H1 (cell line): ENCODE measurements around the gene DCAF15. TPM values are rescaled to one million over a fixed set of nuclear protein-coding genes. Genes with fewer than 3 reads are reported as not detected.

Experiments used
- EZH2 ChIP-seq: fragments of 200-600 bp; sonication (generic); IDR thresholded peaks from 2 replicates; pipeline ENCODE4 v1.7.1; 2012; ENCODE audit warnings: low read depth, mild to moderate bottlenecking, moderate library complexity, low read length, inconsistent platforms; ENCODE audit not compliant: severe bottlenecking
- GTF2F1 ChIP-seq: IDR thresholded peaks from 2 replicates; pipeline ENCODE4 v1.6.1; 2012; ENCODE audit warnings: low read depth, low read length, improper control_type of control experiment, borderline replicate concordance
- JUND ChIP-seq: IDR thresholded peaks from 2 replicates; pipeline ENCODE4 v1.6.1; 2011; ENCODE audit warnings: mild to moderate bottlenecking, improper control_type of control experiment, low read length
- KDM4A ChIP-seq: IDR thresholded peaks from one replicate; pipeline ENCODE4 v1.7.1; 2012; ENCODE audit warnings: low read depth, mild to moderate bottlenecking, moderate library complexity, low read length, inconsistent platforms; ENCODE audit not compliant: severe bottlenecking
- POLR2AphosphoS5 ChIP-seq: IDR thresholded peaks from 2 replicates; pipeline ENCODE4 v1.6.1; 2011; ENCODE audit warnings: low read depth, low read length
- POU5F1 ChIP-seq: IDR thresholded peaks from 2 replicates; pipeline ENCODE4 v1.6.1; 2011; ENCODE audit warnings: low read depth, mild to moderate bottlenecking, low read length, moderate library complexity
- RFX5 ChIP-seq: IDR thresholded peaks from 2 replicates; pipeline ENCODE4 v1.6.1; 2011; ENCODE audit warnings: low read depth, low read length, improper control_type of control experiment, borderline replicate concordance
- SIN3A ChIP-seq, 2 experiments: IDR thresholded peaks in 1 of 2; conservative IDR thresholded peaks in 1 of 2; 2 replicates each; pipeline ENCODE4 v1.6.1; 2011 to 2012; ENCODE audit warnings: low read length in 2 of 2, improper control_type of control experiment in 1 of 2, low read depth in 1 of 2, mild to moderate bottlenecking in 1 of 2
- SIRT6 ChIP-seq: IDR thresholded peaks from one replicate; pipeline ENCODE4 v1.7.1; 2012; ENCODE audit warnings: low read length, inconsistent platforms
- SP1 ChIP-seq: IDR thresholded peaks from 2 replicates; pipeline ENCODE4 v1.6.1; 2011; ENCODE audit warnings: low read depth, low read length
- SP2 ChIP-seq: IDR thresholded peaks from 2 replicates; pipeline ENCODE4 v1.6.1; 2012; ENCODE audit warnings: mild to moderate bottlenecking, low read length, inconsistent platforms
- SRF ChIP-seq: IDR thresholded peaks from 2 replicates; pipeline ENCODE4 v1.6.1; 2011; ENCODE audit warnings: mild to moderate bottlenecking, low read depth, low read length, moderate library complexity
- SUZ12 ChIP-seq: fragments of 200-600 bp; sonication (generic); IDR thresholded peaks from 2 replicates; pipeline ENCODE4 v1.6.1; 2012; ENCODE audit warnings: mild to moderate bottlenecking, inconsistent platforms, low read length, moderate library complexity, mixed read lengths
- TBP ChIP-seq: IDR thresholded peaks from 2 replicates; pipeline ENCODE4 v1.6.1; 2011; ENCODE audit warnings: low read depth, low read length, improper control_type of control experiment
- TCF12 ChIP-seq: IDR thresholded peaks from 2 replicates; pipeline ENCODE4 v1.6.1; 2011; ENCODE audit warnings: low read depth, mild to moderate bottlenecking, low read length
- YY1 ChIP-seq: IDR thresholded peaks from 2 replicates; pipeline ENCODE4 v1.6.1; 2011; ENCODE audit warnings: low read depth, mild to moderate bottlenecking, low read length
- polyA plus RNA-seq, 7 experiments: library from polyadenylated mRNA; depleted of rRNA in 3 of 7; stranded (reverse) in 5 of 7; unstranded in 2 of 7; fragments of >200 nt in 5 of 7; fragments of 200-250 nt in 2 of 7; gene quantifications; 1 replicate in 5 of 7; 2 replicates in 1 of 7; 4 replicates in 1 of 7; pipeline versions ENCODE4 v1.2.1 to v1.2.3, GENCODE V29; 2011 to 2013; ENCODE audit warnings: missing spikeins in 2 of 7, mixed read lengths in 2 of 7
- total RNA-seq: library from RNA; stranded (reverse); fragmentation: NEBNext Ultra II Directional; extraction: Animal tissue kit (Norgen Biotek cat#: 25700); gene quantifications from 2 replicates; pipeline ENCODE4 v1.2.1, GENCODE V29; 2021
- TF ChIP-seq, protein P1 (sequence below): IDR thresholded peaks from 2 replicates; pipeline ENCODE4 v1.6.1; 2011; ENCODE audit warnings: low read length, improper control_type of control experiment
- TF ChIP-seq, protein P2 (sequence below), 3 experiments: IDR thresholded peaks; 1 replicate in 2 of 3; 2 replicates in 1 of 3; pipeline versions ENCODE4 v1.5.1 to v1.6.1; 2011; ENCODE audit warnings: low read length in 3 of 3, mild to moderate bottlenecking in 3 of 3, inconsistent platforms in 2 of 3, low read depth in 1 of 3, moderate library complexity in 1 of 3; ENCODE audit not compliant: insufficient read depth in 1 of 3; ENCODE audit errors: control extremely low read depth in 1 of 3
- TF ChIP-seq, protein P3 (sequence below): IDR thresholded peaks from 2 replicates; pipeline ENCODE4 v1.6.1; 2012; ENCODE audit warnings: inconsistent platforms

Gene DCAF15
- total and polyA plus RNA-seq, 2 of the 8 experiments (the other 6 are each of a cell fraction or from before 2014, with no cell fraction given) = 68.7 to 80.8 TPM

DNA sequence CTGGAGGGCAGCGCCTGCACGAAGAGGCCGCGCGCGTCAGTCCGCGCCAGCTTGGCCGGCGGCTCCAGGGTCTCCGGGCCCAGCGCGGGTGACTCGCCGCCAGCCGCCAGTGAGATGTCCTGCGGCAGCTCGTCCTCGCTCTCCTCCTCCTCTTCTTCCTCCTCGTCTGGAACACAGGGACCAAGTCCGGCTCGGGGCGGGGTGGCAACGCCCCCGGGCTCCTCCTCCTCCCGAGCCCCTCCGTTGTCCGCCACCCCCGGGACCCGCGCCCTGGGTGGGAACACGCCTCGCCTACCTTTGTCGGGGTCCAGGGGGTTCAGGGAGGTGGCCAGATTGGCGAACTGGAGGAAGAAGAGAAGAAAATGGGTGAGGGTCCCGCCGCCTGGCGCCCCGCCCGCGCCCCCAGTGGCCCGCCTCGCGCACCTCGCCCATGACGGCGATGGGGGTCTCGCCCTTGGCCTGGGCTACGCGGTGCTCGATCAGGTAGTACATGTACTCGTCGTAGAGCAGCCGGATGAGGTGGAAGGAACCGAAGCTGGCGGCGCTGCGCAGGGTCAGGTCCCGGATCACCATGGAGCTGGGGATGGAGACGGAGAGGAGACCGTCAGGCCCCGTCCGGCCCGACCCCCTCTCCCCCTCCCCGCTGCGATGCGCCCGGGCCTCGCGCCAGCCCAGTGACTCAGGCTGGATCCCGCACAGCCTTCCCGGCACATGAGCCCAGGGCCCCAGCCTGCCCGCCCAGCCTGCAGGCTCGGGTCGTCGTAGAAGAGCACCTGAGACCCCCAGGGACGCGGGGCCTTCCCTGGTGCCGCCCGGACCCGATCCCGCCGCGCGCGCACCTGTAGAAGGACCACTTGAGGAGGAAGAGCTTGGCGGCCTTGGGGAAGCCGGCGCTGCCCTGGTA, 10.6 kb downstream of the DCAF15 start (continued):
- TF ChIP-seq POU5F1 (no peak), KDM4A (peak; percentile 61), SIRT6 (no peak), JUND (no peak; the same call in 1 of the 2 replicates), RFX5 (no peak), YY1 (0 out of 2 replicates have a peak, but pooled peaks have one; percentile 16), EZH2 (peak; percentile 54), SIN3A (conservative IDR thresholded peaks at IDR 0.05 in 1 of 2, IDR thresholded peaks at IDR 0.05 in 1 of 2; ENCODE audit: low read depth in 1 of 2, low read length in 2 of 2) (no peak; a peak in 1 of 4 replicates), SP2 (no peak), SP1 (no peak), SUZ12 (no peak), TCF12 (no peak), SRF (no peak), TBP (peak; percentile 28; the same call in 1 of the 2 replicates), POLR2AphosphoS5 (peak; percentile 45), GTF2F1 (no peak)
- TF ChIP-seq, protein P1, sequence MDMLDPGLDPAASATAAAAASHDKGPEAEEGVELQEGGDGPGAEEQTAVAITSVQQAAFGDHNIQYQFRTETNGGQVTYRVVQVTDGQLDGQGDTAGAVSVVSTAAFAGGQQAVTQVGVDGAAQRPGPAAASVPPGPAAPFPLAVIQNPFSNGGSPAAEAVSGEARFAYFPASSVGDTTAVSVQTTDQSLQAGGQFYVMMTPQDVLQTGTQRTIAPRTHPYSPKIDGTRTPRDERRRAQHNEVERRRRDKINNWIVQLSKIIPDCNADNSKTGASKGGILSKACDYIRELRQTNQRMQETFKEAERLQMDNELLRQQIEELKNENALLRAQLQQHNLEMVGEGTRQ = no peak
- TF ChIP-seq, protein P2, sequence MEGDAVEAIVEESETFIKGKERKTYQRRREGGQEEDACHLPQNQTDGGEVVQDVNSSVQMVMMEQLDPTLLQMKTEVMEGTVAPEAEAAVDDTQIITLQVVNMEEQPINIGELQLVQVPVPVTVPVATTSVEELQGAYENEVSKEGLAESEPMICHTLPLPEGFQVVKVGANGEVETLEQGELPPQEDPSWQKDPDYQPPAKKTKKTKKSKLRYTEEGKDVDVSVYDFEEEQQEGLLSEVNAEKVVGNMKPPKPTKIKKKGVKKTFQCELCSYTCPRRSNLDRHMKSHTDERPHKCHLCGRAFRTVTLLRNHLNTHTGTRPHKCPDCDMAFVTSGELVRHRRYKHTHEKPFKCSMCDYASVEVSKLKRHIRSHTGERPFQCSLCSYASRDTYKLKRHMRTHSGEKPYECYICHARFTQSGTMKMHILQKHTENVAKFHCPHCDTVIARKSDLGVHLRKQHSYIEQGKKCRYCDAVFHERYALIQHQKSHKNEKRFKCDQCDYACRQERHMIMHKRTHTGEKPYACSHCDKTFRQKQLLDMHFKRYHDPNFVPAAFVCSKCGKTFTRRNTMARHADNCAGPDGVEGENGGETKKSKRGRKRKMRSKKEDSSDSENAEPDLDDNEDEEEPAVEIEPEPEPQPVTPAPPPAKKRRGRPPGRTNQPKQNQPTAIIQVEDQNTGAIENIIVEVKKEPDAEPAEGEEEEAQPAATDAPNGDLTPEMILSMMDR (IDR thresholded peaks at IDR 0.05; ENCODE audit: control extremely low read depth in 1 of 3, insufficient read depth in 1 of 3, low read depth in 1 of 3, low read length in 3 of 3) = peak in 1 of 3 experiments; percentile 3; a peak in 1 of 4 replicates
- TF ChIP-seq, protein P3, sequence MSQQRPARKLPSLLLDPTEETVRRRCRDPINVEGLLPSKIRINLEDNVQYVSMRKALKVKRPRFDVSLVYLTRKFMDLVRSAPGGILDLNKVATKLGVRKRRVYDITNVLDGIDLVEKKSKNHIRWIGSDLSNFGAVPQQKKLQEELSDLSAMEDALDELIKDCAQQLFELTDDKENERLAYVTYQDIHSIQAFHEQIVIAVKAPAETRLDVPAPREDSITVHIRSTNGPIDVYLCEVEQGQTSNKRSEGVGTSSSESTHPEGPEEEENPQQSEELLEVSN = no peak
- TF ChIP-seq, all 59 proteins: peak for 8
